DMS114 treated with DMSO at 0.1 percent for 48 hours (cell line): Measurements from ENCODE around the gene ANGPTL4.
"Not testable (repeated sequence)": the region's sequence is repeated elsewhere in the genome, so short reads cannot be mapped to it uniquely, and the experiment has no call there.

Source experiments
- DNase-seq: peaks from one replicate; lab custom pipeline; 2025; ENCODE audit not compliant: unreplicated experiment; lab: John Stamatoyannopoulos, UW

ANGPTL4 gene

GRCh38 chr19:8360196-8360595 is 3.8 kb upstream of the ANGPTL4 start:
- no peak for DNase-seq

- no peak for DNase-seq
Observed at GRCh38 chr19:8361921-8362793, 1.8 kb upstream of the ANGPTL4 start.

GRCh38 chr19:8366121-8366581 is 2.2 kb downstream of the ANGPTL4 start:
- DNase-seq: no peak

DNA sequence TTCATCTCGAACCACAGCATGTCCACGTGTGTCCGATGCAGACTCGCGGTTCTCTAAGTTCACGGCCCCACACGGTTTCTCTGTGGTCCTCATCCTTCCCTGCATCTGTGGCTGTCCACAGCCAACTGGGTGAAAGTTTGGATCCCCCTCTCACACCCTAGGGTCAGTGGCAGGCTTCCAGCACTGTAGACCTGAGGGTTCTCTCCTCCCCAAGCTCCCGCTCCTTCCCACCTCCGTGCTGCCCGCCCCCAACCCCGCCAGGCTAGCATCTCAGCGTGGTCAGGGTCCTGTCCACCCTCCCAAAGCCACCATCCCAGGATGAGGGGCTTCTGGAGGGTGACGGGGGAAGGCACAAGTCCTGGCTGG is 3.0 kb downstream of the ANGPTL4 start:
- DNase-seq: no peak

GRCh38 chr19:8367327-8368001 is 3.5 kb downstream of the ANGPTL4 start:
- DNase-seq: no peak

DNA sequence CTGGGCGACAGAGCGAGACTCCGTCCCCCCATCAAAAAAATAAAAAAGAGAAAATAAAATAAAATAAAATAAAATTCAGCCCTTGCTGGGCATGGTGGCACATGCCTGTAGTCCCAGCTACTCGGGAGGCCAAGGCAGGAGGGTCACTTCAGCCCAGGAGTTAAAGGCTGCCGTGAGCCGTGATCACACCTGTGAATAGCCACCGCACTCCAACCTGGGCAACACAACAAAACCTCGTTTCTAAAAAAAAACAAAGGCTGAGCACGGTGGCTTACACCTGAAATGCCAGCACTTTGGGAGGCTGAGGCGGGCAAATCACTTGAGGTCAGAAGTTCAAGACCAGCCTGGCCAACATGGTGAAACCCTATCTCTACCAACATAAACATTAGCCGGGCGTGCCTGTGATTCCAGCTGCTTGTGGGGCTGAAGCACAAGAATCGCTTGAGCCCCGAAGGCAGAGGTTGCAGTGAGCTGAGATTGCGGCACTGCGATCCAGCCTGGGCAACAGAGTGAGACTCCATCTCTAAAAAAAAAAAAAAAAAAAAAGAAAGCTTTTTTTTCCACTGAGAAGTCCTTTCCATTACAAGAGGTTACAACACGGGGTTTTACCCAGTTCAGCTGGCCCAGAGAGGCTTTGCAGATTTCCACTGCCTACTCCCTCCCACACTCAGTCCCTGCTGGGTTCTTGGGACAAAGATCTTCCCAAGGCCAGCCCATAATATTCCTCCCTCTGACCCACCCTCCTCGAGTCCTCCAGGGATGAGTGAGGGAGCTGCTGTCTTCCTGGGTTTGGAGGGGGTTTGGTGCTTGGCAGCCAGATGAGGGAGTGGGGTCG is 6.4 kb downstream of the ANGPTL4 start:
- DNase-seq: no peak

DNA sequence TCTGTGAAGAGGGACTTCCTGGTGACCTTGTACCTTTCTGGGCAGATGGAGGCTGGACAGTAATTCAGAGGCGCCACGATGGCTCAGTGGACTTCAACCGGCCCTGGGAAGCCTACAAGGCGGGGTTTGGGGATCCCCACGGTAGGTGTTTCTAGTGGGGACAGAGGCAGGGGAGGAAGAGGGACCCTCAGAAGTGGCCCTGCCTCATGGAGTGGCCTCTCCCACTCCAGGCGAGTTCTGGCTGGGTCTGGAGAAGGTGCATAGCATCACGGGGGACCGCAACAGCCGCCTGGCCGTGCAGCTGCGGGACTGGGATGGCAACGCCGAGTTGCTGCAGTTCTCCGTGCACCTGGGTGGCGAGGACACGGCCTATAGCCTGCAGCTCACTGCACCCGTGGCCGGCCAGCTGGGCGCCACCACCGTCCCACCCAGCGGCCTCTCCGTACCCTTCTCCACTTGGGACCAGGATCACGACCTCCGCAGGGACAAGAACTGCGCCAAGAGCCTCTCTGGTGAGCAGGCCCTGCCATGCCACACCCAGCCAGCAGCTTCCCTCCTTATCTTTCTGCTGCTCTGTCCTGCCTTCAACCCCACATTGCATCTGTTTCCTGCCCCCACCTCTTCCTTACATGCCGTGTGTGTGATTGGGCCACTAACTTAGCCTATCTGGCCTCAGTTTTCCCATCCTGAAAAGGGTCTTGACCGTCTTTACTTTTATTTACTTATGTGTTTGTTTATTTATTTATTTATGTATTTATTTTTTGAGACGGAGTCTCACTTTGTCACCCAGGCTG is 7.3 kb downstream of the ANGPTL4 start:
- no peak for DNase-seq

DNA sequence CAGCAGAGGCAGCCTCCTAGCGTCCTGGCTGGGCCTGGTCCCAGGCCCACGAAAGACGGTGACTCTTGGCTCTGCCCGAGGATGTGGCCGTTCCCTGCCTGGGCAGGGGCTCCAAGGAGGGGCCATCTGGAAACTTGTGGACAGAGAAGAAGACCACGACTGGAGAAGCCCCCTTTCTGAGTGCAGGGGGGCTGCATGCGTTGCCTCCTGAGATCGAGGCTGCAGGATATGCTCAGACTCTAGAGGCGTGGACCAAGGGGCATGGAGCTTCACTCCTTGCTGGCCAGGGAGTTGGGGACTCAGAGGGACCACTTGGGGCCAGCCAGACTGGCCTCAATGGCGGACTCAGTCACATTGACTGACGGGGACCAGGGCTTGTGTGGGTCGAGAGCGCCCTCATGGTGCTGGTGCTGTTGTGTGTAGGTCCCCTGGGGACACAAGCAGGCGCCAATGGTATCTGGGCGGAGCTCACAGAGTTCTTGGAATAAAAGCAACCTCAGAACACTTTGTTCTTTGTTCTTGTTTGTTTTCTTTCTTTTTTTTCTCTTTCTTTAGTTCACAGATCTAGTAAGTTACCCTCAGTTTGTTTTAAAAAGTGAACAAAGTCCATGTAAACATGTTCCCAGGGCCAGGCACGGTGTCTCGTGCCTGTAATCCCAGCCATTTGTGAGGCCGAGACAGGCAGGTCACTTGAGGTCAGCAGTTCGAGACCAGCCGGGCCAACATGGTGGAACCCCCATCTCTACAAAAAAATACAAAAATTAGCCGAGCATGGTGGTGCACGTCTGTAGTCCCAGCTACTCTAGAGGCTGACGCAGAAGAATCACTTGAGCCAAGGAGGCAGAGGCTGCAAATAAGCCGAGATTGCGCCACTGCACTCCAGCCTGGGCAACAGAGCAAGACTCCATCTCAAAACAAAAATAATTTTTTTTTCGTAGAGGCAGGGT is 10.2 kb downstream of the ANGPTL4 start:
- no peak for DNase-seq

DNA sequence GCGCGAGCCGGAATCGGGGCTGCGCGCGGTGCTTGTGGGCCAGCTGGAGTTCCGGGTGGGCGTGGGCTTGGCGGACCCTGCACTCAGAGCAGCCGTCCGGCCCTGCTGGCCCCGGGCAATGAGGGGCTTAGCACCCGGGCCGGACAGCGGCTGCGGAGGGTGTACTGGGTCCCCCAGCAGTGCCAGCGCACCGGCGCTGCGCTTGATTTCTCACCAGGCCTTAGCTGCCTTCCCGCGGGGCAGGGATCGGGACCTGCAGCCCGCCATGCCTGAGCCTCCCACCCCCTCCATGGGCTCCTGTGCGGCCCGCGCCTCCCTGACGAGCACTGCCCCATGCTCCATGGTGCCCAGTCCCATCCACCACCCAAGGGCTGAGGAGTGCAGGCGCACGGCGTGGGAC is 11.8 kb downstream of the ANGPTL4 start:
- not testable (repeated sequence) for DNase-seq

DNA sequence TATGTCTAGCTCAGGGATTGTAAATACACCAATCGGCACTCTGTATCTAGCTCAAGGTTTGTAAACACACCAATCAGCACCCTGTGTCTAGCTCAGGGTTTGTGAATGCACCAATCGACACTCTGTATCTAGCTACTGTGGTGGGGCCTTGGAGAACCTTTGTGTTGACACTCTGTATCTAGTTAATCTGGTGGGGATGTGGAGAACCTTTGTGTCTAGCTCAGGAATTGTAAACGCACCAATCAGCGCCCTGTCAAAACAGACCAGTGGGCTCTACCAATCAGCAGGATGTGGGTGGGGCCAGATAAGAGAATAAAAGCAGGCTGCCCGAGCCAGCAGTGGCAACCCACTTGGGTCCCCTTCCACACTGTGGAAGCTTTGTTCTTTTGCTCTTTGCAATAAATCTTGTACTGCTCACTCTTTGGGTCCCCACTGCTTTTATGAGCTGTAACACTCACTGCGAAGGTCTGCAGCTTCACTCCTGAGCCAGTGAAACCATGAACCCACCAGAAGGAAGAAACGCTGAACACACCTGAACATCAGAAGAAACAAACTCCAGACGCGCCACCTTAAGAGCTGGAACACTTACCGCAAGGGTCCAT is 12.5 kb downstream of the ANGPTL4 start:
- DNase-seq: not testable (repeated sequence)

DNA sequence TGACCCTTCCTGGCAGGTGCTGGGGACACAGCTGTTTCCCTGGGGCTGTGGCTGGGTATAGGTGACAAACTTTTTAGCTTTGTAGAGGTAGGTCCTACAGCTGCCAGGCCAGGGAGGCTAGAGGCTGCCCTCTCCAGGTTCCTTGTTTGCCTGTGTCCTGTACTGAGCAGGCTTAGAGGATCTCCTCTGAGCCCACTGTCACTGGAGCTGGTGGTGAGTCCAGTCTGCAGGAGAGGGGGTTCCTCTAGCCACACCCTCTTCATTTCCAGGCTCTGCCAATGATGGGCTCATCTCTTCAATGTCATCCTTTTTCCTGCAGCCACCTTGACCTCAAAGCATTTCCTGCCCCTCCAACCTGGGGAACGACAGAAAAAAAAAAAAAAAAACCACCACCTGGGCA is 13.6 kb downstream of the ANGPTL4 start:
- no peak for DNase-seq

DNA sequence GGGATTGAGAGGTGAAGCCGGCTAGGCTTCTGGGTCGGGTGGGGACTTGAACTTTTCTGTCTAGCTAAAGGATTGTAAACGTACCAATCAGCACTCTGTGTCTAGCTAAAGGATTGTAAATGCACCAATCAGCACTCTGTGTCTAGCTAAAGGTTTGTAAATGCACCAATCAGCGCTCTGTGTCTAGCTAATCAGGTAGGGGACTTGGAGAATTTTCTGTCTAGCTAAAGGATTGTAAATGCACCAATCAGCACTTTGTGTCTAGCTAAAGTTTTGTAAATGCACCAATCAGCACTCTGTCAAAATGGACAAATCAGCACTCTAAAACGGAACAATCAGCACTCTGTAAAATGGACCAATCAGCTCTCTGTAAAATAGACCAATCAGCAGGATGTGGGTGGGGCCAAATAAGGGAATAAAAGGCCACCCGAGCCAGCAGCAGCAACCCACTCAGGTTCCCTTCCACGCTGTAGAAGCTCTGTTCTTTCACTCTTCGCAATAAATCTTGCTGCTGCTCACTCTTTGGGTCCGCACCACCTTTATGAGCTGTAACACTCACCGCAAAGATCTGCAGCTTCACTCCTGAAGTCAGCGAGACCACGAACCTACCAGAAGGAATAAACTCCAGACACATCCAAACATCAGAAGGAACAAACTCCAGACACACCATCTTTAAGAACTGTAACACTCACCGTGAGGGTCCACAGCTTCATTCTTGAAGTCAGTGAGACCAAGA is 15.4 kb downstream of the ANGPTL4 start:
- DNase-seq: not testable (repeated sequence)

DNA sequence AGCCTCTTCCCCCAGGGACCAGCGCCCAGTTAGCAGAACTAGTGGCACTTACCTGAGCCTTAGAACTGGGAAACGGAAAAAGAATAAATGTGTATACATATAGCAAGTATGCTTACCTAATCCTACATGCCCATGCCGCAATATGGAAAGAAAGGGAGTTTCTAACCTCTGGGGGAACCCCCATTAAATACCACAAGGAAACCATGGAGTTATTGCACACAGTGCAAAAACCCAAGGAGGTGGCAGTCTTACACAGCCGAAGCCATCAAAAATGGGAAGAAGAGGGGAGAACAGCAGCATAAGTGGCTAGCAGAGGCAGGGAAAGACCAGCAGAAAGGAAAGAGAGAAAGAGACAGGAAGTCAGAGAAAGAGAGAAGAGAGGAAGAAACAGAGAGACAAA is 20.6 kb downstream of the ANGPTL4 start:
- not testable (repeated sequence) for DNase-seq

DNA sequence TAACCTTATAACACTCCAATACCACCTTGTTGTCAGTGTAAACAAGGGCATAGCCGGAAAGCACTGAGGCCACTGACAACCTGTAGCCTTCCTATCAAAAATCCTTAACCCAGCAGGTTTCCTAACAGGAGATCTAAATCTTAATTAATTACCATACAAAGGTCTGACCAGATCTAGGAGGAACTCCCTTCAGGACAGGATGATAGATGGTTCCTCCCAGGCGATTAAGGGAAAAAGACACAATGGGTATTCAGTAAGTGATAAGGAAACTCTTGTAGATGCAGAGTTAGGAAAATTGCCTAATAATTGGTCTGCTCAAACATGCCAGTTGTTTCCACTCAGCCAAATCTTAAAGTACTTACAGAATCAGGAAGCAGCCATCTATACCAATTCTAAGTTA is 21.1 kb downstream of the ANGPTL4 start:
- DNase-seq: not testable (repeated sequence)

GRCh38 chr19:8385566-8385965 is 21.6 kb downstream of the ANGPTL4 start:
- DNase-seq: not testable (repeated sequence)

GRCh38 chr19:8386419-8386818 is 22.5 kb downstream of the ANGPTL4 start:
- DNase-seq: not testable (repeated sequence)

GRCh38 chr19:8386990-8387389 is 23.0 kb downstream of the ANGPTL4 start:
- no peak for DNase-seq
